MG63 (cell line): ENCODE measurements around the gene USP17L17. TPM values are rescaled to one million over a fixed set of nuclear protein-coding genes. Genes with fewer than 3 reads are reported as not detected.

ENCODE experiments used
- total RNA-seq: library from RNA; depleted of rRNA; stranded (reverse); fragments of >200 nt; shearing (Covaris generic); gene quantifications from 2 replicates; pipeline ENCODE4 v1.2.3, GENCODE V29; 2014; ENCODE audit warnings: low replicate concordance; rRNA removed

Gene USP17L17
- total RNA-seq, 1 experiment from 2014 or later, result not detected

Other genes with a start within 250 kb of the USP17L17 start
- not detected in 2 replicates for gene FAM90A26, start 73.5 kb upstream of the USP17L17 start, total RNA-seq
- gene USP17L10, start 33.2 kb upstream of the USP17L17 start, total RNA-seq, result not detected in 2 replicates
- not detected in 2 replicates for gene USP17L11, start 28.5 kb upstream of the USP17L17 start, total RNA-seq
- gene USP17L12, start 23.7 kb upstream of the USP17L17 start, total RNA-seq, result not detected in 2 replicates
- not detected in 2 replicates for gene USP17L13, start 19.0 kb upstream of the USP17L17 start, total RNA-seq
- not detected in 2 replicates for gene USP17L15, start 9.5 kb upstream of the USP17L17 start, total RNA-seq
- not detected in 2 replicates for gene USP17L18, start 4.8 kb downstream of the USP17L17 start, total RNA-seq
- gene USP17L19, start 9.5 kb downstream of the USP17L17 start, total RNA-seq, result not detected in 2 replicates
- gene USP17L20, start 14.2 kb downstream of the USP17L17 start, total RNA-seq, result not detected in 2 replicates
- gene USP17L21, start 19.0 kb downstream of the USP17L17 start, total RNA-seq, result not detected in 2 replicates
- gene USP17L22, start 23.7 kb downstream of the USP17L17 start, total RNA-seq, result not detected in 2 replicates
- gene USP17L24, start 81.3 kb downstream of the USP17L17 start, total RNA-seq, result not detected in 2 replicates
- not detected in 2 replicates for gene USP17L25, start 86.0 kb downstream of the USP17L17 start, total RNA-seq
- gene USP17L26, start 90.8 kb downstream of the USP17L17 start, total RNA-seq, result not detected in 2 replicates
- not detected in 2 replicates for gene USP17L5, start 95.5 kb downstream of the USP17L17 start, total RNA-seq
- not detected in 2 replicates for gene USP17L27, start 100.3 kb downstream of the USP17L17 start, total RNA-seq
- gene USP17L28, start 105.0 kb downstream of the USP17L17 start, total RNA-seq, result not detected in 2 replicates
- gene USP17L29, start 109.8 kb downstream of the USP17L17 start, total RNA-seq, result not detected in 2 replicates
- gene USP17L30, start 119.2 kb downstream of the USP17L17 start, total RNA-seq, result not detected in 2 replicates
- gene DEFB131A, start 200.5 kb downstream of the USP17L17 start, total RNA-seq, result not detected in 2 replicates